ENCODE data around the gene FGF14.

FGF14 gene

GRCh38 chr13:102002287-102002686 is 399.6 kb downstream of the FGF14 start:
- Histone ChIP-seq H3K27me3 (ENCODE audit: low read length) (no peaks in the 10 kb centered on the region), H3K36me3 (ENCODE audit: low read length) (no peaks in the 10 kb centered on the region), H3K79me2 (ENCODE audit: insufficient read depth, low read length) (no peaks in the 10 kb centered on the region), H3K9ac (ENCODE audit: low read length) (no peak overlapping the region), H3K9me3 (ENCODE audit: insufficient read depth, low read length) (no peaks in the 10 kb centered on the region), H2AFZ (ENCODE audit: low read depth, low read length, severe bottlenecking) (no peak overlapping the region), H3F3A (ENCODE audit: insufficient read depth) (no peaks in the 10 kb centered on the region), H3K4me2 (ENCODE audit: low read depth, low read length, poor library complexity, severe bottlenecking) (no peak overlapping the region), H3K27ac (ENCODE audit: low read depth, low read length) (no peak overlapping the region), H3K4me3 (ENCODE audit: insufficient read depth, low read length, poor library complexity, severe bottlenecking) (no peak overlapping the region), H3K9me2 (replicated peaks; ENCODE audit: insufficient read depth, low read length) (no peaks in the 10 kb centered on the region), H4K20me1 (ENCODE audit: low read depth, low read length) (no peaks in the 10 kb centered on the region)
- no peak for TF ChIP-seq CTCF (IDR thresholded peaks at IDR 0.05; ENCODE audit: insufficient read depth, low read length, poor library complexity, severe bottlenecking)
- no peak for TF ChIP-seq EZH2phosphoT487 (conservative IDR thresholded peaks at IDR 0.05; ENCODE audit: low read length)

- Histone ChIP-seq H3K27me3 (ENCODE audit: low read length) (no peaks in the 10 kb centered on the region), H3F3A (ENCODE audit: insufficient read depth) (no peaks in the 10 kb centered on the region), H3K27ac (ENCODE audit: low read depth, low read length) (no peak overlapping the region), H3K4me3 (ENCODE audit: insufficient read depth, low read length, poor library complexity, severe bottlenecking) (no peak overlapping the region), H3K36me3 (ENCODE audit: low read length) (no peaks in the 10 kb centered on the region), H3K9ac (ENCODE audit: low read length) (no peak overlapping the region), H2AFZ (ENCODE audit: low read depth, low read length, severe bottlenecking) (no peak overlapping the region), H3K4me2 (ENCODE audit: low read depth, low read length, poor library complexity, severe bottlenecking) (no peak overlapping the region), H3K79me2 (ENCODE audit: insufficient read depth, low read length) (no peaks in the 10 kb centered on the region), H3K9me3 (ENCODE audit: insufficient read depth, low read length) (no peaks in the 10 kb centered on the region), H3K9me2 (replicated peaks; ENCODE audit: insufficient read depth, low read length) (no peaks in the 10 kb centered on the region), H4K20me1 (ENCODE audit: low read depth, low read length) (no peaks in the 10 kb centered on the region)
- TF ChIP-seq EZH2phosphoT487 (conservative IDR thresholded peaks at IDR 0.05; ENCODE audit: low read length): no peak
Observed at GRCh38 chr13:102000764-102001163, 401.1 kb downstream of the FGF14 start.

GRCh38 chr13:101998129-101998528 is 403.7 kb downstream of the FGF14 start:
- H3K27me3 ChIP-seq (ENCODE audit: low read length): no peaks in the 10 kb centered on the region
- TF ChIP-seq CTCF (IDR thresholded peaks at IDR 0.05; ENCODE audit: insufficient read depth, low read length, poor library complexity, severe bottlenecking): no peak
- TF ChIP-seq EZH2phosphoT487 (conservative IDR thresholded peaks at IDR 0.05; ENCODE audit: low read length): no peak
- H3K79me2 ChIP-seq (ENCODE audit: insufficient read depth, low read length): no peaks in the 10 kb centered on the region
- H3K9me2 ChIP-seq (replicated peaks; ENCODE audit: insufficient read depth, low read length): no peaks in the 10 kb centered on the region; the same call in 1 of the 2 replicates
- no peaks in the 10 kb centered on the region for H3K36me3 ChIP-seq (ENCODE audit: low read length)
- H2AFZ ChIP-seq (ENCODE audit: low read depth, low read length, severe bottlenecking): no peak overlapping the region
- no peaks in the 10 kb centered on the region for H3K9me3 ChIP-seq (ENCODE audit: insufficient read depth, low read length)
- no peaks in the 10 kb centered on the region for H4K20me1 ChIP-seq (ENCODE audit: low read depth, low read length)
- H3K4me2 ChIP-seq (ENCODE audit: low read depth, low read length, poor library complexity, severe bottlenecking): no peak overlapping the region
- no peak overlapping the region for H3K9ac ChIP-seq (ENCODE audit: low read length)
- H3F3A ChIP-seq (ENCODE audit: insufficient read depth): no peaks in the 10 kb centered on the region
- no peak overlapping the region for H3K27ac ChIP-seq (ENCODE audit: low read depth, low read length)
- no peak overlapping the region for H3K4me3 ChIP-seq (ENCODE audit: insufficient read depth, low read length, poor library complexity, severe bottlenecking)

GRCh38 chr13:101996954-101997353 is 404.9 kb downstream of the FGF14 start:
- Histone ChIP-seq H3K4me3 (ENCODE audit: insufficient read depth, low read length, poor library complexity, severe bottlenecking) (no peak overlapping the region), H4K20me1 (ENCODE audit: low read depth, low read length) (no peaks in the 10 kb centered on the region), H2AFZ (ENCODE audit: low read depth, low read length, severe bottlenecking) (no peak overlapping the region), H3K36me3 (ENCODE audit: low read length) (no peaks in the 10 kb centered on the region), H3F3A (ENCODE audit: insufficient read depth) (no peaks in the 10 kb centered on the region), H3K4me2 (ENCODE audit: low read depth, low read length, poor library complexity, severe bottlenecking) (no peak overlapping the region), H3K9me2 (replicated peaks; ENCODE audit: insufficient read depth, low read length) (no peaks in the 10 kb centered on the region; the same call in 1 of the 2 replicates), H3K79me2 (ENCODE audit: insufficient read depth, low read length) (no peaks in the 10 kb centered on the region), H3K27me3 (ENCODE audit: low read length) (no peaks in the 10 kb centered on the region), H3K9ac (ENCODE audit: low read length) (no peak overlapping the region), H3K27ac (ENCODE audit: low read depth, low read length) (no peak overlapping the region), H3K9me3 (ENCODE audit: insufficient read depth, low read length) (no peaks in the 10 kb centered on the region)
- TF ChIP-seq EZH2phosphoT487 (conservative IDR thresholded peaks at IDR 0.05; ENCODE audit: low read length) (no peak), CTCF (IDR thresholded peaks at IDR 0.05; ENCODE audit: insufficient read depth, low read length, poor library complexity, severe bottlenecking) (no peak)
